Erythroblast (primary cell): Measurements from ENCODE around the gene DMD.

Experiments
- GATA1 ChIP-seq: IDR thresholded peaks from 2 replicates; pipeline ENCODE4 v1.6.1; 2011; ENCODE audit warnings: low read depth, mild to moderate bottlenecking, control low read depth, low read length, moderate library complexity
- POLR2A ChIP-seq: IDR thresholded peaks from 2 replicates; pipeline ENCODE4 v1.6.1; 2011; ENCODE audit warnings: mild to moderate bottlenecking, low read length

DNA sequence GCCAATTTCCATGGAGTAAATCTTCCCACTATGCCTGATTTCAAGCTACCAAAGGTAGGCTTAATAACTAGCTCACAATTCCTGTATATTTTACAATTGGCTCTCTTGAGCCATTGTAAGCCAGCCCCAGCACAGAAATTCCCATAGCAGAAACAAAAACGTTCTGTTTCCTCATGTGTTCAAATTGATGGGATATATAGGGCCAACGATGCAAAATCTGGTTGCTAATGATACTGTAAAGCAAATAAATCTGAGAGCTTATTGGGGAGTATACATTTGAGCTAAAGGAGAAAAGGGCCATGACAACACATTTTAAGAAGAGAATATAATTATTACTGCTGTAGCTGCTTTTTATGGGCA is 1872.4 kb downstream of the DMD start:
- TF ChIP-seq POLR2A, result no peak
- TF ChIP-seq GATA1, result no peak
